ENCODE results near the gene SSBP3. TPM values are rescaled to one million over a fixed set of nuclear protein-coding genes. Genes with fewer than 3 reads are reported as not detected.

Gene SSBP3
- total and polyA plus RNA-seq, 4 donors, result 7.7 to 24.7 (median 17.3) TPM

GRCh38 chr1:54294887-54295286, 111.3 kb downstream of the SSBP3 start:
- Histone ChIP-seq H3K9ac (ENCODE audit: low read depth in 1 of 2, low read length in 2 of 2) (no peak overlapping the region), H3K36me3 (ENCODE audit: control insufficient read depth in 4 of 4, insufficient read depth in 3 of 4, low read depth in 1 of 4, low read length in 3 of 4) (no peaks in the 10 kb centered on the region), H3K27ac (ENCODE audit: low read depth in 1 of 2, low read length in 2 of 2) (no peak overlapping the region), H3K4me3 (ENCODE audit: low read depth in 1 of 3, low read length in 3 of 3) (no peak overlapping the region), H3K9me3 (ENCODE audit: control insufficient read depth in 4 of 4, low read length in 3 of 4) (no peaks in the 10 kb centered on the region), H3K4me1 (ENCODE audit: control insufficient read depth in 4 of 4, insufficient read depth in 4 of 4, low read length in 3 of 4) (peaks cover 10 to 36% (median 31%) of the 10 kb centered on the region in 4 donors), H3K27me3 (ENCODE audit: control insufficient read depth in 4 of 4, insufficient read depth in 4 of 4, low read length in 3 of 4) (no peaks in the 10 kb centered on the region)
- 90% methylated on average over 6 of the region's 6 CpGs for WGBS
- no peak for DNase-seq (ENCODE audit: low spot score)
- no peak for TF ChIP-seq RXRA (IDR thresholded peaks at IDR 0.05)
- no peak for TF ChIP-seq HNF4G (IDR thresholded peaks at IDR 0.05)
- no peak for TF ChIP-seq SP1 (IDR thresholded peaks at IDR 0.05)
- no peak for TF ChIP-seq RAD21 (IDR thresholded peaks at IDR 0.05)
- no peak for TF ChIP-seq FOXA1 (IDR thresholded peaks at IDR 0.05)
- no peak for TF ChIP-seq FOXA2 (IDR thresholded peaks at IDR 0.05)
- TF ChIP-seq GABPA (IDR thresholded peaks at IDR 0.05 in 1 of 2, conservative IDR thresholded peaks at IDR 0.05 in 1 of 2), result no peak
- TF ChIP-seq, protein P1, sequence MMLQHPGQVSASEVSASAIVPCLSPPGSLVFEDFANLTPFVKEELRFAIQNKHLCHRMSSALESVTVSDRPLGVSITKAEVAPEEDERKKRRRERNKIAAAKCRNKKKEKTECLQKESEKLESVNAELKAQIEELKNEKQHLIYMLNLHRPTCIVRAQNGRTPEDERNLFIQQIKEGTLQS (IDR thresholded peaks at IDR 0.05), result no peak
- no peak for TF ChIP-seq TAF1 (conservative IDR thresholded peaks at IDR 0.05)
- TF ChIP-seq JUND (IDR thresholded peaks at IDR 0.05), result no peak
- TF ChIP-seq, protein P2, sequence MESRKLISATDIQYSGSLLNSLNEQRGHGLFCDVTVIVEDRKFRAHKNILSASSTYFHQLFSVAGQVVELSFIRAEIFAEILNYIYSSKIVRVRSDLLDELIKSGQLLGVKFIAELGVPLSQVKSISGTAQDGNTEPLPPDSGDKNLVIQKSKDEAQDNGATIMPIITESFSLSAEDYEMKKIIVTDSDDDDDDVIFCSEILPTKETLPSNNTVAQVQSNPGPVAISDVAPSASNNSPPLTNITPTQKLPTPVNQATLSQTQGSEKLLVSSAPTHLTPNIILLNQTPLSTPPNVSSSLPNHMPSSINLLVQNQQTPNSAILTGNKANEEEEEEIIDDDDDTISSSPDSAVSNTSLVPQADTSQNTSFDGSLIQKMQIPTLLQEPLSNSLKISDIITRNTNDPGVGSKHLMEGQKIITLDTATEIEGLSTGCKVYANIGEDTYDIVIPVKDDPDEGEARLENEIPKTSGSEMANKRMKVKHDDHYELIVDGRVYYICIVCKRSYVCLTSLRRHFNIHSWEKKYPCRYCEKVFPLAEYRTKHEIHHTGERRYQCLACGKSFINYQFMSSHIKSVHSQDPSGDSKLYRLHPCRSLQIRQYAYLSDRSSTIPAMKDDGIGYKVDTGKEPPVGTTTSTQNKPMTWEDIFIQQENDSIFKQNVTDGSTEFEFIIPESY (IDR thresholded peaks at IDR 0.05), result no peak
- TF ChIP-seq REST (IDR thresholded peaks at IDR 0.05), result no peak
- TF ChIP-seq, protein P3, sequence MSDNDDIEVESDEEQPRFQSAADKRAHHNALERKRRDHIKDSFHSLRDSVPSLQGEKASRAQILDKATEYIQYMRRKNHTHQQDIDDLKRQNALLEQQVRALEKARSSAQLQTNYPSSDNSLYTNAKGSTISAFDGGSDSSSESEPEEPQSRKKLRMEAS (IDR thresholded peaks at IDR 0.05), result no peak
- no peak for TF ChIP-seq YY1 (IDR thresholded peaks at IDR 0.05)
- TF ChIP-seq HNF4A (conservative IDR thresholded peaks at IDR 0.05), result no peak
- TF ChIP-seq NR2F2 (IDR thresholded peaks at IDR 0.05), result no peak
- TF ChIP-seq, protein P4, sequence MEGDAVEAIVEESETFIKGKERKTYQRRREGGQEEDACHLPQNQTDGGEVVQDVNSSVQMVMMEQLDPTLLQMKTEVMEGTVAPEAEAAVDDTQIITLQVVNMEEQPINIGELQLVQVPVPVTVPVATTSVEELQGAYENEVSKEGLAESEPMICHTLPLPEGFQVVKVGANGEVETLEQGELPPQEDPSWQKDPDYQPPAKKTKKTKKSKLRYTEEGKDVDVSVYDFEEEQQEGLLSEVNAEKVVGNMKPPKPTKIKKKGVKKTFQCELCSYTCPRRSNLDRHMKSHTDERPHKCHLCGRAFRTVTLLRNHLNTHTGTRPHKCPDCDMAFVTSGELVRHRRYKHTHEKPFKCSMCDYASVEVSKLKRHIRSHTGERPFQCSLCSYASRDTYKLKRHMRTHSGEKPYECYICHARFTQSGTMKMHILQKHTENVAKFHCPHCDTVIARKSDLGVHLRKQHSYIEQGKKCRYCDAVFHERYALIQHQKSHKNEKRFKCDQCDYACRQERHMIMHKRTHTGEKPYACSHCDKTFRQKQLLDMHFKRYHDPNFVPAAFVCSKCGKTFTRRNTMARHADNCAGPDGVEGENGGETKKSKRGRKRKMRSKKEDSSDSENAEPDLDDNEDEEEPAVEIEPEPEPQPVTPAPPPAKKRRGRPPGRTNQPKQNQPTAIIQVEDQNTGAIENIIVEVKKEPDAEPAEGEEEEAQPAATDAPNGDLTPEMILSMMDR (IDR thresholded peaks at IDR 0.05; ENCODE audit: low read depth, low read length, missing input control), result no peak

Data from liver (tissue), 9 donors.